Bronchial smooth muscle cell (primary cell): ENCODE results near the gene PRKCSH. TPM values are rescaled to one million over a fixed set of nuclear protein-coding genes. Genes with fewer than 3 reads are reported as not detected.

ENCODE experiments used
- total RNA-seq: library from RNA; depleted of rRNA; stranded (reverse); fragments of >200 nt; gene quantifications from 2 replicates; pipeline ENCODE4 v1.2.1, GENCODE V29; 2014

The PRKCSH gene, protein sequence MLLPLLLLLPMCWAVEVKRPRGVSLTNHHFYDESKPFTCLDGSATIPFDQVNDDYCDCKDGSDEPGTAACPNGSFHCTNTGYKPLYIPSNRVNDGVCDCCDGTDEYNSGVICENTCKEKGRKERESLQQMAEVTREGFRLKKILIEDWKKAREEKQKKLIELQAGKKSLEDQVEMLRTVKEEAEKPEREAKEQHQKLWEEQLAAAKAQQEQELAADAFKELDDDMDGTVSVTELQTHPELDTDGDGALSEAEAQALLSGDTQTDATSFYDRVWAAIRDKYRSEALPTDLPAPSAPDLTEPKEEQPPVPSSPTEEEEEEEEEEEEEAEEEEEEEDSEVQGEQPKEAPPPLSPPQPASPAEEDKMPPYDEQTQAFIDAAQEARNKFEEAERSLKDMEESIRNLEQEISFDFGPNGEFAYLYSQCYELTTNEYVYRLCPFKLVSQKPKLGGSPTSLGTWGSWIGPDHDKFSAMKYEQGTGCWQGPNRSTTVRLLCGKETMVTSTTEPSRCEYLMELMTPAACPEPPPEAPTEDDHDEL
- total RNA-seq: 116 and 121 TPM in 2 replicates

DNA sequence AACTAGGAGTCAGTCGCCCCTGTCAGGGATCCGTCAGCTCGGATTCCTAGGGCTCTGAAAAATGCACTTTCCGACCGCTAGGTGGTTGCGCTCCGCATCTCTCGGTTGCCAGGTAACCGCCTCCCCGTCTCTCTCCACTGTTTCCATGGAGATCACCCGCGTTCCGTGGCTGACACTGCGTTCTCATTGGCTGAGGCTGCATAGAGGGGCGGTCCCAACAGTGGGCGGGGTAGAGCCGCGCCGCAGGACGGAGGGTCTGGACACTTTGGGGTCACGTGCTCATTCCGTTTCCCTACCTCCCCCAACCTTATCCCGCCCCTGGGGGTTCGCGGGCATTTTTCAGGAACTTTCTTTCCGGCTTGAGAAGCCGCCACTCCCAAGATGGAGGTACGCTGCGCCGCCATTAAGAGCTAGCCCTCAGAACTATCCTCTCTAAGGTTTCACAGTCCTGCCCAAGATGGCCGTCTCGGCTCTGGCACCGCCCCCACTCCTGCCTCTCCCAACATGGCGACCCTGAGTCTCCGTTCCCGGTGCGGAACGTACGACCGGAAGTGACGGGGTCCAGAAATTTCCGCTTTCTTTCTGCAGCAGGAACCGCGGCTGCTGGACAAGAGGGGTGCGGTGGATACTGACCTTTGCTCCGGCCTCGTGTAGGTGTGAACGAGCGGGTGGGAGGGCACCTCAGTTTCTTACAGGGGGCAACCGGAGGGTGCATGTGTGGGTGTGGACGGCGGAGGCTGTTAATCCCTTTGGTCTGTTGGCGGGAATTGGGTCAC lies at the start of gene PRKCSH, which contains the start of gene ODAD3:
Gene PRKCSH, plus strand, starts transcription at position 579 of the 776 bp plus-strand sequence. CDS start 483 bp downstream, outside the sequence.
Gene ODAD3, minus strand, starts transcription at position 65 of the 776 bp plus-strand sequence. CDS start 105 bp downstream, outside the sequence.

DNA sequence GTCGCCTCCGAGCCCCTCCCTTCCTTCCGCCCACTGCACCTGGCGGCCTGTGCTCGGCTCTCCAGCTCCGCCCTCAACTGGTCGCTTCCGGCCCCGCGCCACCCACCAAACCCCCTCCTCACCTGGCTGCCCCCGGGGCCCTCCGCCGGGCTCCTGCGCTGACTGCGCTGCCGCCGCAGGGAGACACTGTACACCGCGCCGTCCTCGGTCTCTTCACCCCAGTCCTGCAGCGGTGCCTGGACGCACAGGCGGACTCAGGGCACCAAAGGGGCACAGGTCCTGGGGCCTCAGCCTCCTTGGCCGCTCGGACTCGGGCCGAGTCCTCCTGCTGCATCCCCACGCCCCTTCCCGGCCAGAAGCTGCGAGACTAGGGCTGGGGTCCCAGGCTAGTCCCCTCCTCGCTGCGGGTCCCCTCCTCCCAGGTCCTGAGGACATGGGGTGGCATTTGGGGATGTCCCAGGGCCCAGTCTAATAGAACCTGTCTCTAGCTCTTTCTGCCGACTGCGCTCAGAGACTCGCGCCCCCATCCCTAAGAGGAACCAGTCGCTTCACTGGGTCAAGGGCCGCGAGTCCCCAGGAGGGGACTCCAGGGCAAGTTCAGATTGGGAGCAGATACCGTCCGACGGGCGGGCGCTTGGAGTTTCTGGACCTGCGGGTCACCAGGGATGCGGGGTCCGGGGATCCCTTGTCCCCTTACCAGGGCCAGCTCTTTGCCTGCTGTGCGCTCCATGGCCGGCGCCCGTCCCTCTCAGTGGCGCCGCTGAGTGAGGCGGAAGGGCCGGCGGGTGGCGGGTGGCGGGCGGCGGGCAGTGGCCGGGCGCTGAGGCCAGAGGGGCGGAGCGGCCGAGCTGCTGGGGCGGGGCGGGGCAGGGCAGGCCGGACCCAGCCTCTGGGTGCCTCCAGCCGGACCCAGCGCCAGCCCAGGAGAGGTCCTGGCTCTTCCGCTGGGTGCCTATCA lies 16.6 kb upstream of the PRKCSH start, which contains the start of gene RGL3:
Gene RGL3, minus strand, starts transcription at position 766 of the 958 bp plus-strand sequence. Its CDS starts 36 bp downstream, at position 730.

DNA sequence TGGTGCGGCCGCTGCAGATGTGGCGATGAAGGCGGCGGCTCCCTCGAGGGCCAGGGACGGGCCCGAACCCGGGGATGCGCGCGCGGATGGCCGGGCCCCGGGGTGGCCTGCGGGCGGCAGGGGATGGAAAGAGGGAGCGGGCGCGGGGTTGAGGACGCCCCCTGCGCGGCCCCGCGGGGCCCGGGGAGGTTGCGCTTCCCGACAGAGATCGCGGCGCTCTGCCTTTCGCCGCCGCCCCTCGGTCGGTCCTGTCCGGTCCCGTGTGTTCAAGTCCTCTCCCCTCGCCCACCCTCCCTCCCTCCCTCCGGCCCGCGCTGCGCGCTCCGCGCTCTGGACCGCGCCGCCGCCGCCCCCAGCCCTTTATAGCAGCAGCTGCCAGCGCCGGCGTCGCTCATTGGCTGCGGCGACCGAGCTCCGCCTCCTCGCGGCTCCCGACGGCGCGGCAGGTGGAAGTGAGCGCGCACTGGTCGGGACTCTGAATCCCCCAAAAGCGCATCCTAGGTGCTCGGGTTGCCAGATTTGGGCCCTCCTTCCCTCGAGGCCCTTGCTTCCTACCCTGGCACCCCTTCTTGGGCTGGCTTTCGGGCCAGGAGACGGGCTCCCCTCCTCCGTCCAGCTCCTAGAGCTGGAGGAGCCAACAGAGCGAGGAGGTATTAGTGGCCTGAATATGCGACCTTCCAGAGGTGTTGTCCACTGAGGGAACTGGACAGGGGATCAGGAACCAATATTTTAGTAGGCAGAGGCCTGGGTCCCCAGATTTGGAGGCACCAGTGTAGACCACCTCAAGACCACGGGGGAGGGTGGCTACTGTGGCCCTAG lies 45.5 kb downstream of the PRKCSH start, which contains the start of gene ELAVL3:
Gene ELAVL3, minus strand, starts transcription at position 332 of the 819 bp plus-strand sequence. CDS start 438 bp downstream, outside the sequence.

Other genes with a start within 250 kb of the PRKCSH start
- 350 and 544 TPM in 2 replicates for gene KANK2, start 238.1 kb upstream of the PRKCSH start, total RNA-seq
- gene ANGPTL8, start 196.0 kb upstream of the PRKCSH start, total RNA-seq: not detected in 2 replicates
- 8.2 and 12.5 TPM in 2 replicates for gene DOCK6, start 173.1 kb upstream of the PRKCSH start, total RNA-seq
- not detected in 2 replicates for gene TSPAN16, start 139.5 kb upstream of the PRKCSH start, total RNA-seq
- 12.0 and 24.0 TPM in 2 replicates for gene RAB3D, start 96.0 kb upstream of the PRKCSH start, total RNA-seq
- 64.7 and 88.6 TPM in 2 replicates for gene TMEM205, start 89.4 kb upstream of the PRKCSH start, total RNA-seq
- 8.5 and 9.7 TPM in 2 replicates for gene CCDC159, start 89.1 kb upstream of the PRKCSH start, total RNA-seq
- gene PLPPR2, start 80.2 kb upstream of the PRKCSH start, total RNA-seq: 5.8 TPM in 2 replicates
- 0.09 and 0.47 TPM in 2 replicates for gene SWSAP1, start 61.0 kb upstream of the PRKCSH start, total RNA-seq
- gene EPOR, start 51.3 kb upstream of the PRKCSH start, total RNA-seq: 3.3 and 5.6 TPM in 2 replicates
- gene RGL3, start 16.3 kb upstream of the PRKCSH start, total RNA-seq: 2.7 and 4.4 TPM in 2 replicates
- 0.79 and 1.0 TPM in 2 replicates for gene ODAD3, start 514 bp upstream of the PRKCSH start, total RNA-seq
- under 0.01 TPM in 1 of 2 replicates, not detected in the other for gene ELAVL3, start 45.4 kb downstream of the PRKCSH start, total RNA-seq
- gene ZNF653, start 70.2 kb downstream of the PRKCSH start, total RNA-seq: 4.6 and 4.9 TPM in 2 replicates
- 29.6 and 71.3 TPM in 2 replicates for gene ECSIT, start 93.5 kb downstream of the PRKCSH start, total RNA-seq
- 5.5 and 8.2 TPM in 2 replicates for gene CNN1, start 103.2 kb downstream of the PRKCSH start, total RNA-seq
- gene ELOF1, start 123.6 kb downstream of the PRKCSH start, total RNA-seq: 25.7 and 25.8 TPM in 2 replicates
- gene ACP5, start 142.0 kb downstream of the PRKCSH start, total RNA-seq: 0.34 and 0.95 TPM in 2 replicates
- 15.3 and 17.3 TPM in 2 replicates for gene ZNF627, start 161.8 kb downstream of the PRKCSH start, total RNA-seq